ENCODE results near the gene DHRSX.

DNA sequence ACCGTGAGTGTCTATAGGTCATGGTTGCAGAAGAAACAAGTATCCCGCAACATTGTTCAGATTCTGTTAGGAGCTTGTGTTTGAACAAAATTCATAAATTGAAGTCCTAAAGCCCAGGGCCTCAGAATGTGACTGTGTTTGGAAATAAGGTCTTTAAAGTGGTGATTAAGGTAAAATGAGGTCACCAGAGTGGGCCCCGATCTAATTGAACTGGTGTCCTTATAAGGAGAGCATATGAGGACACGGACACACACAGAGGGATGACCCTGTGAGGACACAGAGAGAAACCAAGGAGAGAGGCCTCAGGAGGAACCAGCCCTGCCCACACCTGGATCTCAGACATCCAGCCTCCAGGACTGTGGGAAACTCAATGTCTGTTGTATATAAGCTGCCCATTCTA lies 76.9 kb downstream of the DHRSX start:
- TF ChIP-seq CTCF (IDR thresholded peaks at IDR 0.05) (no peak), POLR2A (IDR thresholded peaks at IDR 0.05) (no peak)

All from thyroid gland (tissue), 4 donors.